MCF 10A (cell line): ENCODE data around the gene ISLR. TPM values are rescaled to one million over a fixed set of nuclear protein-coding genes. Genes with fewer than 3 reads are reported as not detected.

Experiments used
- BruUV-seq: library from RNA; stranded (reverse); fragments of 400-500 nt; replicated peaks from 2 replicates; lab custom pipeline; 2021; lab: Mats Ljungman, UMichigan
- CTCF ChIA-PET: fragments of 300-600 bp; sonication (Branson Sonifier 250); formaldehyde crosslinking; extraction: SDS; loops from one replicate; lab custom pipeline; 2021; ENCODE audit warnings: antibody characterized with exemption, inconsistent platforms; lab: Yijun Ruan, JAX
- POLR2A ChIA-PET: fragments of 300-600, 350-650 bp; sonication (Branson Sonifier 250); formaldehyde crosslinking; extraction: SDS; loops from one replicate; lab custom pipeline; 2020; ENCODE audit warnings: antibody characterized with exemption, inconsistent platforms; lab: Yijun Ruan, JAX
- DNase-seq: peaks from one replicate; pipeline ENCODE4 v3.0.0-alpha.2; 2018; ENCODE audit not compliant: unreplicated experiment
- H3K27ac Mint-ChIP-seq: one replicate; pipeline ENCODE4 v1.8.0; 2022; ENCODE audit warnings: mild to moderate bottlenecking, low read depth, mixed read lengths; ENCODE audit not compliant: unreplicated experiment
- H3K27me3 Mint-ChIP-seq: one replicate; pipeline ENCODE4 v1.8.0; 2022; ENCODE audit warnings: mixed read lengths; ENCODE audit not compliant: insufficient read depth, unreplicated experiment
- H3K36me3 Mint-ChIP-seq: one replicate; pipeline ENCODE4 v1.8.0; 2022; ENCODE audit warnings: mild to moderate bottlenecking, moderate library complexity, mixed read lengths; ENCODE audit not compliant: insufficient read depth, unreplicated experiment
- H3K4me1 Mint-ChIP-seq: one replicate; pipeline ENCODE4 v1.8.0; 2022; ENCODE audit warnings: mixed read lengths; ENCODE audit not compliant: insufficient read depth, unreplicated experiment
- H3K4me3 Mint-ChIP-seq: one replicate; pipeline ENCODE4 v1.8.0; 2022; ENCODE audit warnings: mild to moderate bottlenecking, moderate library complexity, mixed read lengths; ENCODE audit not compliant: unreplicated experiment
- H3K9me3 Mint-ChIP-seq: one replicate; pipeline ENCODE4 v1.8.0; 2022; ENCODE audit warnings: mixed read lengths; ENCODE audit not compliant: unreplicated experiment
- intact Hi-C: fragments of 100-400 bp; cut with micrococcal nuclease; formaldehyde crosslinking; loops from 2 replicates; pipeline ENCODE4 v1.14.1; 2022
- total RNA-seq: library from RNA; stranded (reverse); gene quantifications from 2 replicates; pipeline ENCODE4 v1.2.3, GENCODE V29; 2022
- TF ChIP-seq, protein P1 (sequence below): fragments of 200-600 bp; IDR thresholded peaks from one replicate; pipeline ENCODE4 v1.8.0; 2022; ENCODE audit warnings: antibody characterized with exemption, mild to moderate bottlenecking; ENCODE audit not compliant: unreplicated experiment

ISLR gene
- total RNA-seq, 1 experiment from 2014 or later = not detected

DNA sequence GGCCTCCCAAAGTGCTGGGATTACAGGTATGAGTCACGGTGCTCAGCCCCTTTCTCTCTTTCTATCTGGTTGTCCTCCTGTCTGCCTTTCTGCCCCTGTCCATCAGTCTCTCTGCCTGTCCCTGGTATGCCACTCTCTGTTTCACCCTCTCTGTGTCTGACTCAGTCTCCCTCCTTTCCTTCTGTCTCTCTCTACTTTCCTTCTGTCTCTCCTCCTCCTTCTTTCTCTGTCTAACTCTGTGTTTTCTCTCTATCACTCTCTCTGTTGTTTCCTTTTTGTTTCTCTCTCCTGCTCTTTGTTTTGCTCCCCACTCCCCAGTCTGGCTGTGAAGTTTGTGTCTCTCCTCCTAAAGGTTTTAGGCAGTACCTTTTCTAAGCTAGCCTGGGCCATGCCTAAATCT lies 38.1 kb downstream of the ISLR start:
- BruUV-seq = no TSS peak
- Mint-ChIP-seq H3K4me1 (peaks cover 18% of the 10 kb centered on the region), H3K27ac (peak overlapping the region; percentile 5), H3K9me3 (no peaks in the 10 kb centered on the region), H3K27me3 (no peaks in the 10 kb centered on the region), H3K36me3 (peaks cover 6% of the 10 kb centered on the region), H3K4me3 (no peak overlapping the region)
- intact Hi-C loops = no loop called here
- ChIA-PET CTCF (no interaction called here), POLR2A (interaction anchor here (0.7 kb wide), 1 partner anchor 257 kb away, joined by 3 read pairs; no protein-coding TSS in a partner anchor)
- TF ChIP-seq, protein P1, sequence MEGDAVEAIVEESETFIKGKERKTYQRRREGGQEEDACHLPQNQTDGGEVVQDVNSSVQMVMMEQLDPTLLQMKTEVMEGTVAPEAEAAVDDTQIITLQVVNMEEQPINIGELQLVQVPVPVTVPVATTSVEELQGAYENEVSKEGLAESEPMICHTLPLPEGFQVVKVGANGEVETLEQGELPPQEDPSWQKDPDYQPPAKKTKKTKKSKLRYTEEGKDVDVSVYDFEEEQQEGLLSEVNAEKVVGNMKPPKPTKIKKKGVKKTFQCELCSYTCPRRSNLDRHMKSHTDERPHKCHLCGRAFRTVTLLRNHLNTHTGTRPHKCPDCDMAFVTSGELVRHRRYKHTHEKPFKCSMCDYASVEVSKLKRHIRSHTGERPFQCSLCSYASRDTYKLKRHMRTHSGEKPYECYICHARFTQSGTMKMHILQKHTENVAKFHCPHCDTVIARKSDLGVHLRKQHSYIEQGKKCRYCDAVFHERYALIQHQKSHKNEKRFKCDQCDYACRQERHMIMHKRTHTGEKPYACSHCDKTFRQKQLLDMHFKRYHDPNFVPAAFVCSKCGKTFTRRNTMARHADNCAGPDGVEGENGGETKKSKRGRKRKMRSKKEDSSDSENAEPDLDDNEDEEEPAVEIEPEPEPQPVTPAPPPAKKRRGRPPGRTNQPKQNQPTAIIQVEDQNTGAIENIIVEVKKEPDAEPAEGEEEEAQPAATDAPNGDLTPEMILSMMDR = no peak
- DNase-seq = no peak

DNA sequence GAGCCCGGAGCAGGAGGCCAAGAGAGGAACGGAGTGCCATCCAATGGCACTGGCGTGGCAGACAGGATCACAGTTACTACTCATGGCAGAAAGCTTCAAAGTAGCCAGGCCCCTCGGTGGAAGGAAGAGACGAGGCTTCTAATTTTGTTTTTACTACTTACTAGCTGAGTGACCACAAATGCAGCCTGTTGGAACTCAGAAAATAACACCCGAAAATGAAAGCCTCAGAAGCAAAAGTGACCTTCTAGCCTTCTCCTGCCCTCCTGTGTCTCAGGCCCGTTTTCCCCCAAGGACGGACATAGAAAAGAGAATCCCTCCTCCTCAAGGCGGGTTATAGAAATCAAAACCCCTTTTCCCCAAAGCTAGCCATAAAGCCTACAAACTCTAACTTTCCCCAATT lies 39.0 kb downstream of the ISLR start:
- no peaks in the 10 kb centered on the region for H3K27me3 Mint-ChIP-seq
- intact Hi-C loops = no loop called here

DNA sequence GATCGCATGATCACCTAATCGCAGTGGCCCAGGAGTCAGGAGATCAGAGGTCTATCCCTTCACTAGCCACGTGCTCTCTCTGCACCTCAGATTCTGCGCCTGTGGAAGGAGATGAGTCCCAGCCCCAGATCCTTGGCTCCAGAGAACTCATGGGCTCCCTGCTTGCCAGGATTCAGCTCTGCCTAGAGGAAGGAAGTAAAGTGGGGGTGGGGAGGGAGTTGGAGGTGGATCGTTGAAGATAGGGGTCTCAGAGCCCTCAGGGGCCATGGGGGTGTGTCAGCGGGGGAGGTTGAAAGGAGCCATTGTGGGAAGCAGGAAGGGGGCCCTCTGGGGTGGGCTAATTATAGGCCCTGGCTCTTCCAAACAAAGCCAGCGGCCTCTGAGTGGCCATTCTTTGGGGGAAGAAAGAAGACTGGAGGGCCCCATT lies 40.4 kb downstream of the ISLR start:
- H3K27ac Mint-ChIP-seq = no peak overlapping the region
- POLR2A ChIA-PET = no interaction called here
- H3K4me1 Mint-ChIP-seq = peaks cover 18% of the 10 kb centered on the region

More for the DNA sequence above, 39.0 kb downstream of the ISLR start:
- ChIA-PET CTCF (no interaction called here), POLR2A (interaction anchor here (0.7 kb wide), 1 partner anchor 256 kb away, joined by 3 read pairs; no protein-coding TSS in a partner anchor)
- Mint-ChIP-seq H3K4me1 (peaks cover 18% of the 10 kb centered on the region), H3K27ac (no peak overlapping the region), H3K4me3 (no peak overlapping the region), H3K36me3 (peaks cover 6% of the 10 kb centered on the region), H3K9me3 (no peaks in the 10 kb centered on the region)
- TF ChIP-seq, protein P1 = no peak
- BruUV-seq = no TSS peak
- DNase-seq = no peak

DNA sequence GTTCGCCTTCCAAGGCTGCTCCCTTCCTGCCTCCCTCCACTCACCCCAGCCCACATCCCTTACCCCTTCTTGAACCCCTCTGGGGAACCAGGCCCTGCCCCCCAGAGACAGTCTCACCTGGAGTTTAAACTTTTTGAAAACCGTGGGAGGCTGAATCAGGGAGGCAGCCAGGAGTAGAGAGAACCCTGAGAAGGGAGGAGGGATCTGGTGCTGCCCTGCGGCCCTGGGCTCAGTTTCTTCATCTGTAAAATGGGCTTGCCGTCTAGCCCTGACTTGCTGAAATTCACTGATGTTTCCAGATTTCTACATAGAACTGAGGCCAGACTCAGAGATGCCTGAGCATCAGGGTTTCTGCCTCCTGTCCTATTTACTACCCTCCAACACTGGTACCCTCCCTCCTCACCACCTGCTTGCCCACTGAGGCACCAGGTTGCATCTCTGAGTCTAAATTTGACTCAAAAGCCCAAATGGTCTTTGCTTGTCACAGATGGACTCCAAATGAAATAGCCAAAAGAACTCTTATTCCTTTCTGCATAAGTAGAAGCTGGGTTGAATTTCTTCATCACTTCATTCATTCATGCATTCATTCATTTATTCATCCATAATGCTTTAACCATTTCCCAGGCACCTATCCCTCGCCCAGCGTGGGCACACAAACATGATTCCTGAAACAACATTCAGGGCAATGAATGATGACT lies 41.0 kb downstream of the ISLR start:
- peaks cover 18% of the 10 kb centered on the region for H3K4me1 Mint-ChIP-seq
- intact Hi-C loops = no loop called here
- peak overlapping the region; percentile 3 for H3K4me3 Mint-ChIP-seq

More for the DNA sequence above, 40.4 kb downstream of the ISLR start:
- Mint-ChIP-seq H3K36me3 (peaks cover 2% of the 10 kb centered on the region), H3K9me3 (no peaks in the 10 kb centered on the region), H3K27me3 (no peaks in the 10 kb centered on the region), H3K4me3 (no peak overlapping the region)
- BruUV-seq = no TSS peak
- intact Hi-C loops = no loop called here
- TF ChIP-seq, protein P1 = no peak
- CTCF ChIA-PET = no interaction called here
- no peak for DNase-seq

More for the DNA sequence above, 41.0 kb downstream of the ISLR start:
- Mint-ChIP-seq H3K9me3 (no peaks in the 10 kb centered on the region), H3K36me3 (no peaks in the 10 kb centered on the region), H3K27ac (no peak overlapping the region), H3K27me3 (peaks cover 1% of the 10 kb centered on the region)
- BruUV-seq = no TSS peak
- no peak for DNase-seq
- TF ChIP-seq, protein P1 = no peak
- CTCF ChIA-PET = no interaction called here
- POLR2A ChIA-PET = interaction anchor here (0.9 kb wide), 1 partner anchor 14 kb away, joined by 3 read pairs; no protein-coding TSS in a partner anchor
